Measurements from ENCODE around the gene VAV2.

VAV2 gene

GRCh38 chr9:133981589-133981957, 10.6 kb downstream of the VAV2 start:
- in situ Hi-C loops (cut with HindIII; ENCODE audit: low sequenced_read_pairs) = no loop called here

- in situ Hi-C loops (cut with HindIII; ENCODE audit: low sequenced_read_pairs) = no loop called here
Measured at GRCh38 chr9:133980864-133981588, 11.1 kb downstream of the VAV2 start.

GRCh38 chr9:133979921-133980863, 11.9 kb downstream of the VAV2 start:
- in situ Hi-C loops (cut with HindIII; ENCODE audit: low sequenced_read_pairs) = no loop called here

GRCh38 chr9:133979273-133979920, 12.7 kb downstream of the VAV2 start:
- in situ Hi-C loops (cut with HindIII; ENCODE audit: low sequenced_read_pairs) = no loop called here

GRCh38 chr9:133978899-133979272, 13.2 kb downstream of the VAV2 start:
- in situ Hi-C loops (cut with HindIII; ENCODE audit: low sequenced_read_pairs) = no loop called here

GRCh38 chr9:133978226-133978898, 13.8 kb downstream of the VAV2 start:
- in situ Hi-C loops (cut with HindIII; ENCODE audit: low sequenced_read_pairs) = no loop called here

GRCh38 chr9:133977421-133978201, 14.5 kb downstream of the VAV2 start:
- in situ Hi-C loops (cut with HindIII; ENCODE audit: low sequenced_read_pairs) = no loop called here

- in situ Hi-C loops (cut with HindIII; ENCODE audit: low sequenced_read_pairs) = no loop called here
Measured at GRCh38 chr9:133976887-133977286, 15.2 kb downstream of the VAV2 start.

- in situ Hi-C loops (cut with HindIII; ENCODE audit: low sequenced_read_pairs) = no loop called here
Measured at GRCh38 chr9:133976191-133976861, 15.8 kb downstream of the VAV2 start.

- in situ Hi-C loops (cut with HindIII; ENCODE audit: low sequenced_read_pairs) = no loop called here
Measured at GRCh38 chr9:133975511-133975910, 16.6 kb downstream of the VAV2 start.

GRCh38 chr9:133974631-133975341, 17.3 kb downstream of the VAV2 start:
- in situ Hi-C loops (cut with HindIII; ENCODE audit: low sequenced_read_pairs) = no loop called here

- in situ Hi-C loops (cut with HindIII; ENCODE audit: low sequenced_read_pairs) = no loop called here
Measured at GRCh38 chr9:133973791-133974630, 18.1 kb downstream of the VAV2 start.

GRCh38 chr9:133973111-133973790, 18.9 kb downstream of the VAV2 start:
- in situ Hi-C loops (cut with HindIII; ENCODE audit: low sequenced_read_pairs) = no loop called here

- in situ Hi-C loops (cut with HindIII; ENCODE audit: low sequenced_read_pairs) = no loop called here
Measured at GRCh38 chr9:133971981-133972941, 19.9 kb downstream of the VAV2 start.

- in situ Hi-C loops (cut with HindIII; ENCODE audit: low sequenced_read_pairs) = no loop called here
Measured at GRCh38 chr9:133971121-133971951, 20.8 kb downstream of the VAV2 start.

Data from endothelial cell of hepatic sinusoid (primary cell).